HG03108 (cell line): Measurements from ENCODE around the gene SRPK1.
"Not testable (repeated sequence)": the region's sequence is repeated elsewhere in the genome, so short reads cannot be mapped to it uniquely, and the experiment has no call there.

Experiments
- ATAC-seq: cut with Tn5 transposase; IDR thresholded peaks from one replicate; pipeline ENCODE4 v1.9.1; 2021; ENCODE audit warnings: moderate library complexity; ENCODE audit not compliant: unreplicated experiment

SRPK1 gene

DNA sequence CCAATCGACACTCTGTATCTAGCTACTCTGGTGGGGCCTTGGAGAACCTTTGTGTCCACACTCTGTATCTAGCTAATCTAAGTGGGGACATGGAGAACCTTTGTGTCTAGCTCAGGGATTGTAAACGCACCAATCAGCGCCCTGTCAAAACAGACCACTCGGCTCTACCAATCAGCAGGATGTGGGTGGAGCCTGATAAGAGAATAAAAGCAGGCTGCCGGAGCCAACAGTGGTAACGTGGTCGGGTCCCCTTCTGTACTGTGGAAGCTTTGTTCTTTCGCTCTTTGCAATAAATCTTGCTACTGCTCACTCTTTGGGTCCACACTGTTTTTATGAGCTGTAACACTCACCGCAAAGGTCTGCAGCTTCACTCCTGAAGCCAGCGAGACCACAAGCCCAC is 11.0 kb upstream of the SRPK1 start:
- not testable (repeated sequence) for ATAC-seq

GRCh38 chr6:35931120-35931561 is 10.2 kb upstream of the SRPK1 start:
- no peak for ATAC-seq

GRCh38 chr6:35929601-35930000 is 8.7 kb upstream of the SRPK1 start:
- no peak for ATAC-seq

DNA sequence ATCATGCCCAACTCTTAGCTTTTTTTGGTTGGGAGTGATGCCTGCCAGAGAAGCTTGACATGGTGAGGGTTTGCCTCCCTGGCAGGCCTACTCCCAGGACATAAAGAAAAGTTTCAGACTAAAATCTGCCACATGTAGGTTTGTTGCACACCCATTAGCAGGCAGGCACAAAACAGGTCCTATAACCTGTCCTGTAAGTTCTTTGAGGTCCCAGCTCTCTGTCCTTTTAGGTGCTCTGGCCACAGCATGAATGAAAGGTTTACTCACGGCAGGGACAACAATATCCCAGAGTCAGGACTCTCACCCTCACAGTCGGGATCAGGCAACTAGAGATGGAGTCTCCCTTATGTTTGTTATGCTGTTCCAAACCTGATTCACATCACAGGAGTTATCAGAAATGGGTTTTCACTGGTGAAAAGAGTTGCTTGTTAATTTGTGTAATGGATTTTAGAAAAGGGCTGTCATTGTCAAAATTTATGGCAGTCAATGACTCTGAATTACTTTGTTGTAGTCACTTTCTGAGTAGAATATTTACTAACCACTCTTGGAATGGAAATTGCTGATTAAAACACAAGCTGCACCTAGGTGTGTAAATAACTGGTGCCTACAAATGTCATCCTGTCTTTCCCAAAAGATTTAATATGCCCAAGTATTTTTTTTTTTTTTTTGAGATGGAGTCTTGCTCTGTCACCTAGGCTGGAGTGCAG is 5.8 kb upstream of the SRPK1 start:
- ATAC-seq: no peak

GRCh38 chr6:35925961-35926360 is 5.1 kb upstream of the SRPK1 start:
- ATAC-seq: no peak

GRCh38 chr6:35924146-35924545 is 3.2 kb upstream of the SRPK1 start:
- no peak for ATAC-seq

- ATAC-seq: no peak
These were observed 1.2 kb upstream of the SRPK1 start for GRCh38 chr6:35922139-35922554.

GRCh38 chr6:35919827-35920751 is 809 bp downstream of the SRPK1 start:
- ATAC-seq: peak; percentile 28

DNA sequence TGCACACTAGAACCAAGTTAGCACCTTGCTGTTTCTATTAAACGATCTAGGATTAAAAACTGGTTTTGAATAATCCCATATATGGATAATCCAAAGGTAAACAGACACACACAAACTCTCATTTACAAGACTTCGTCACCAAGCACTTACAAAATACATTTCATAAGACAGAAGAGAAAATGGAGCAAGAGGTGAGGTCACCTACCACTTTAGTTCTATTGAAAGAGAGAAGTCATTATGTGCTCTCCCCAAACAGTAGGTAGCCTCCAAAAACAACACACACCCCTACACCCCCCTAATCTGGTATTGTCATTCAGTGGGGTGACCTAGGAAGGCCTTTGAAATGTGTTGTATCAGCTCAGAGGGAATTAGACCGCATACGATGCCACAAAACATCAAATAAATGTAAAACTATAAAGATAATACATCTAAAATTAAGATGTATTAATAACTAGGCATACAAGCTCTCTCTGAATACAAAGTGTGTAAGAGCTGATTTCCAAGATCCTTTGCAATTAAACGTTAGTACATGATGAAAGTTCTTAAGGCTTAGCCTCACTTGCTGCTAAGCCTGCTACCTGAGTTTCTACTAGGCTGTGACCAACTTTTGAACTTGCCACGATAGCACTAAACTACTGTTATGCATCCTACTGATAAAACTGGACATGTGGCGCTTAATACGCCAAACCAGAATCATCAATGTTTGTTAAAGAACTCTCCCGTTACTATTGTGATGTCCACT is 1.6 kb downstream of the SRPK1 start:
- peak; percentile 13 for ATAC-seq

GRCh38 chr6:35916893-35917292 is 4.0 kb downstream of the SRPK1 start:
- not testable (repeated sequence) for ATAC-seq

- no peak for ATAC-seq
These were observed 4.8 kb downstream of the SRPK1 start for GRCh38 chr6:35916056-35916455.

DNA sequence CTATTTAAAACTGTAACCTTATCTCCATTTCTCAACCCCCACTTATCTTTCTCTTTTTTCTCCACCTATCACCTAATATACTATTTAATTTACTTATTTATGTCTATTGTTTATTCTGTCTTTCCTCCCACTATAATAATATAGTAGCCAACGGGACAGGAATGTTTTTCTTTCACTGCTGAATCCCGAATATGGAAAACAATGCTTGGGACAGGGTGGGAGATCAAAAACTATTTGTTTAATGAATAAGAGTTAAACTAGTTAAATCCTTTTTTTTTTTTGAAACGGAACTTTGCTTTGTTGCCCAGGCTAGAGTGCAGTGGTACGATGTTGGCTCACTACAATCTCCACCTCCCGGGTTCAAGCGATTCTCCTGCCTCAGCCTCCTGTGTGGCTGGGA is 6.4 kb downstream of the SRPK1 start:
- no peak for ATAC-seq

GRCh38 chr6:35911871-35912653 is 8.8 kb downstream of the SRPK1 start:
- no peak for ATAC-seq

DNA sequence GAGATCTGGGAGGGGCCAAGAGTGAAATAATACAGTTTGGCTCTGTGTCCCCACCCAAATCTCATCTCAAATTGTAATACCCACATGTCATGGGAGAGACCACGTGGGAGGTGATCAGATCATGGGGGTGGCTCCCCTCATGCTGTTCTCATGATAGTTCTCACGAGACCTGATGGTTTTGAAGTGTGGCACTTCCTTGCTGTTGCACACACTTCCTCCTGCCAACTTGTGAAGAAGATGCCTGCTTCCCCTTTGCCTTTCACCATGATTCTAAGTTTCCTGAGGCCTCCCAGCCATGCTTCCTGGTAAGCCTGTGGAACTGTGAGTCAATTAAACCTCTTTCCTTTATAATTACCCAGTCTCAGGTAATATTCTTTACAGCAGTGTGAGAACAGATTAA is 11.3 kb downstream of the SRPK1 start:
- ATAC-seq: not testable (repeated sequence)

DNA sequence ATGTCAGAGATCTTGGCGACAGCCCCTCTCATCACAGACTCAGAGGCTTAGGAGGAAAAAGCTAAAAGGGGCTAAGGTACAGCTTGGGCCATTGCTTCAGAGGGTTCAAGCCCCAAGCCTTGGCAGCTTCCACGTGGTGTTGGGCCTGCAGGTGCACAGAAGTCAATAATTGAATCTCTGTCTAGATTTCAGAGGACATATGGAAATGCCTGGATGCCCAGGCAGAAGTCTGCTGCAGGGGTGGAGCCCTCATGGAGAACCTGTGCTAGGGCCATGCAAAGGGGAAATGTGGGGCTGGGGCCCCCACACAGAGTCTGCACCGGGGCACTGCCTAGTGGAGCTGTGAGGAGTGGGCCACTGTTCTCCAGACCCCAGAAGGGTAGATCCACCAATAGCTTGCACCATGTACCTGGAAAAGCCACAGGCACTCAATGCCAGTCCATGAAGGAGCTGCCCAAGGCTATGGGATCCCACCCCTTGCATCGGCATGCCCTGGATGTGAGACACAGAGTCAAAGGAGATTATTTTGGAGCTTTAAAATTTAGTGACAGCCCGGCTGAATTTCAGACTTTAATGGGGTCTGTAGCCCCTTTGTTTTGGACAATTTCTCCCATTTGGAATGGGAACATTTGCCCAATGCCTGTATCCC is 12.0 kb downstream of the SRPK1 start:
- ATAC-seq: not testable (repeated sequence)

GRCh38 chr6:35907750-35908149 is 13.1 kb downstream of the SRPK1 start:
- ATAC-seq: no peak

- no peak for ATAC-seq
These were observed 14.4 kb downstream of the SRPK1 start for GRCh38 chr6:35906499-35906846.

DNA sequence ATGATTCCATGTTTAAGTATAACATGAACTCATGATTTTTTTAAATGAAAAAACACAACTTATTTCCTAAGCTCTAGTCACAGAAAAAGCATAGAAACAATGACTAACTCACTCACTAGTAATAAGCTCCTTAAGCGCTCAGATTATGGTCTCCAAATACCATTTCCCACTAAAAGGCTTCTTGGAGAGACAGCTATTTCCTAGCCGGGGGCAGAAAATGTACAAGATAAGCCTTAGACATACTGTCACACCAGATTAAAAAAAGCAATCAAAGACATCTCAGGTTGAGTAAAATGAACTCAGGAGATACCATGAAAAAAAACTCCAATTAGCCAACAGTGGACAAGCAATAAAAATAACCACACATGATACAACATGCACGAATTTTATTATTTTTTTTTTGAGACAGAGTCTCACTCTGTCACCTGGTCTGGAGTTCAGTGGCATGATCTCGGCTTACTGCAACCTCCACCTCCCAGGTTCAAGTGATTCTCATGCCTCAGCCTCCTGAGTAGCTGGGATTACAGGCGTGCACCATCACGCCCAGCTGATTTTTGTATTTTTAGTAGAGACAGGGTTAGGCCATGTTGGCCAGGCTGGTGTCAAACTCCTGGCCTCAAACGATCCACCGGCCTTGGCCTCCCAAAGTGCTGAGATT is 14.9 kb downstream of the SRPK1 start:
- ATAC-seq: no peak

DNA sequence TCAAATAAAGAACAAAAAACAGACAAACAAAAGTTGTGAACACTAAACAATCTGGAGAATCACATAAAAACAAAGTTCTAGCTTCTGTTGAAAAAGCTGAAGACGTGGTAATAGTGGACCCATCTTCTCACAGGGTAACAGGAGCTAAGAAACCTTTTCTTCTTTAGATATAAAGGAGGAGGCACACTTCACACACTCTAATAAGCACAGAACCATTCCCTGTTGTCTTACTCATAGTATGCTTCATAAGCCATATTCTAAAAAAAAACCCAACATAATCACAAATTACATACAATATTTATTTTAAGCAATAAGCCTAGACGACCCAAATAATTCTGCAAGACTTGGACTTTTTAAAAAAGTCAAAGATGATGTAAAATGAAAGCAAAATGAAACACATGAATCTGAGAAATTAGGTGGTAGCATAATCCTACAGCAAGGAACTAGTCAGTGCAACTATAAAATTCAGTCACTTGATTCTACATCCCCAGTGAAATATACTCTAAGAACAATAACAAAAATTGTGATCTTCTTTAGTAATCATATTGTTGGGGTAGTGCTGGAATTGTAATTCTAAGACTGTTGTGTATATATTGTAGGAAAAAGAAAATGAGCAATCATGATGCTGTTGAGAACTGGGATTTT is 15.6 kb downstream of the SRPK1 start:
- no peak for ATAC-seq
